Heart left ventricle (tissue), 16 donors: ENCODE measurements around the gene S100A9. TPM values are rescaled to one million over a fixed set of nuclear protein-coding genes. Genes with fewer than 3 reads are reported as not detected.

Experiments used
- ATAC-seq, 4 donors: fragments of 200-7000 bp; cut with Tn5 transposase; one replicate each; pipeline ENCODE4 v1.9.1; 2020 to 2022; ENCODE audit warnings: moderate library complexity in 4 of 4, mild to moderate bottlenecking in 3 of 4, moderate number of reproducible peaks in 1 of 4
- DNase-seq, 5 donors: peaks; one replicate each; pipeline ENCODE4 v3.0.0-alpha.2; 2020
- H3K27ac ChIP-seq, 12 donors: fragments of 200-600 bp; sonication (generic) in 4 of 12; one replicate each; pipeline versions ENCODE4 v1.5.0 to v1.8.0; 2016 to 2022; ENCODE audit warnings: mild to moderate bottlenecking in 2 of 12
- H3K27me3 ChIP-seq, 9 donors: fragments of 200-600 bp; sonication (generic) in 2 of 9; one replicate each; pipeline versions ENCODE4 v1.5.1 to v1.8.0; 2016 to 2022; ENCODE audit warnings: mild to moderate bottlenecking in 3 of 9
- H3K36me3 ChIP-seq, 9 donors: fragments of 200-600 bp; sonication (generic) in 2 of 9; one replicate each; pipeline versions ENCODE4 v1.5.0 to v1.8.0; 2018 to 2022; ENCODE audit warnings: mild to moderate bottlenecking in 2 of 9
- H3K4me1 ChIP-seq, 12 donors: fragments of 200-600 bp; sonication (generic) in 4 of 12; one replicate each; pipeline versions ENCODE4 v1.5.0 to v1.8.0; 2016 to 2022; ENCODE audit warnings: mild to moderate bottlenecking in 3 of 12
- H3K4me3 ChIP-seq, 12 donors: fragments of 200-600 bp; sonication (generic) in 4 of 12; one replicate each; pipeline versions ENCODE4 v1.5.0 to v1.8.0; 2017 to 2022; ENCODE audit warnings: mild to moderate bottlenecking in 9 of 12, moderate library complexity in 4 of 12
- H3K9me3 ChIP-seq, 12 donors: fragments of 200-600 bp; sonication (generic) in 4 of 12; one replicate each; pipeline versions ENCODE4 v1.5.0 to v1.8.0; 2016 to 2022; ENCODE audit warnings: mild to moderate bottlenecking in 1 of 12
- CTCF ChIP-seq, 12 donors: fragments of 200-600 bp; sonication (generic) in 4 of 12; IDR thresholded peaks; one replicate each; pipeline versions ENCODE4 v1.5.0 to v1.8.0; 2018 to 2022; ENCODE audit warnings: antibody characterized with exemption in 12 of 12, mild to moderate bottlenecking in 5 of 12
- POLR2A ChIP-seq, 2 donors: fragments of 450-650 bp; IDR thresholded peaks; one replicate each; pipeline ENCODE4 v1.6.1; 2017; ENCODE audit warnings: antibody characterized with exemption in 2 of 2, mild to moderate bottlenecking in 2 of 2, moderate library complexity in 2 of 2
- WGBS, 4 donors: extraction: QIAGEN DNeasy Blood & Tissue Kit in 2 of 4; methylation state at CpG; one replicate each; pipeline versions ENCODE4 v1.1.5 to v1.1.7; 2013 to 2018; 5-methylcytosine and 5-hydroxymethylcytosine counted together
- intact Hi-C, 10 donors: fragments of 100-400 bp; cut with DNase I; formaldehyde crosslinking; loops; one replicate each; pipeline versions ENCODE4 v1.11.1 to v1.14.2; 2022
- polyA plus RNA-seq, 2 donors: library from polyadenylated mRNA; stranded (reverse); fragments of 200-250 nt; gene quantifications; one replicate each; pipeline ENCODE4 v1.2.3, GENCODE V29; 2013
- total RNA-seq, 9 donors: library from RNA; depleted of rRNA in 2 of 9; stranded (reverse); fragments of >200 nt in 2 of 9; fragmentation: NEBNext Ultra II Directional in 3 of 9; extraction: Animal tissue kit (Norgen Biotek cat#: 25700) in 3 of 9; gene quantifications; one replicate each; pipeline versions ENCODE4 v1.1.0 to v1.2.4, GENCODE V29; 2016 to 2023
- donor health status: ischemic (EF 13 %, LVEDD 7.1; RV severe dilation, severe dysfunction).
- donor health status: healthy with polysubstance abuse.
- donor health status: DM: no; HTN: yes; CAD: no.
- donor health status: DM: no; HTN: no; CAD: no.
- donor health status: ischemic (EF 25% LVEDD 6.9; RV normal size, moderate dysfunction).
- donor health status: ischemic (EF 25% LVEDD 5.7; RV mildly dilated, moderate dysfunction).
- donor health status: healthy.
- donor health status: DM: yes; HTN: yes; CAD: no.
- donor health status: ischemic (EF 35%, LVEDD 5.7; RV mildly dilated, moderate dysfunction).
- donor health status: nonischemic (EF 11% LVEDD 7.7; RV severe dilation, severe dysfunction).
- donor health status: DM: yes; HTN: yes; CAD: no.
- donor health status: PGD.
- donor health status: ischemic (EF 29% LVEDD 5.4; RV normal size, mild dysfunction).
- donor health status: nonischemic (EF 23%, LVEDD 6.1; RV moderate dilation, normal function).

The S100A9 gene
- total and polyA plus RNA-seq, 11 donors: 5.7 to 350 (median 76.2) TPM

DNA sequence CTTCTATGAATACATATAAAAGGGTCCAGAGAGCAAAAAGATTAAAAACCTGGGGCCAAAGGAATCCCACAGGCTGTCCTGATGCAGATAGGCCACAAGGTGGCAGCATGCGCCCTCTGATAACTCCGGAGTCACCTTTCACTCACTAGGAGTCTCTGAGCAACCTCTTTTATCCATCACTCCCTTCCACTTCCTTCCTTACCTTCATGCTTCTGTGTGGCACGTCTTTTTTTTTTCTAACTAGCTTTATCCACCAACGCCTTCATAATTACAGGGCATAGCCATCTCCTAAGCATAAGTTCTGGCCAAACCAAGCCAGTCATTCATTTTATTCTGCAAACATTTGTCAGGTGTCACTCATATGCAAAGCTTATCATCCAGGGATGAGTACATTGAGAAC is 5.1 kb upstream of the S100A9 start:
- Histone ChIP-seq H3K27ac (no peak overlapping the region), H3K9me3 (no peaks in the 10 kb centered on the region), H3K36me3 (no peaks in the 10 kb centered on the region), H3K4me3 (no peak overlapping the region), H3K27me3 (peaks cover 0 to 38% (median 14%) of the 10 kb centered on the region in 9 donors), H3K4me1 (peaks cover 0 to 13% (median 0%) of the 10 kb centered on the region in 12 donors)
- DNase-seq (peak; percentile 52 to 73 (median 63)), ATAC-seq (peak; percentile 63 to 88 (median 78))
- TF ChIP-seq POLR2A (IDR thresholded peaks at IDR 0.05) (no peak), CTCF (IDR thresholded peaks at IDR 0.05) (peak; percentile 82 to 96 (median 92))
- 0 to 1% (median 0%) methylated on average over 4 of the region's 4 CpGs for WGBS, 4 donors
- intact Hi-C loops: loop anchor here (1.0 to 10.0 kb wide), 6 partner anchors 52 to 222 kb away; partner anchors contain the start of gene S100A2 (in 5 of the 10)

GRCh38 chr1:153353226-153353947 is 4.3 kb upstream of the S100A9 start:
- Histone ChIP-seq H3K36me3 (no peaks in the 10 kb centered on the region), H3K27ac (no peak overlapping the region), H3K27me3 (peaks cover 0 to 31% (median 14%) of the 10 kb centered on the region in 9 donors), H3K4me3 (no peak overlapping the region), H3K4me1 (peaks cover 0 to 17% (median 0%) of the 10 kb centered on the region in 12 donors), H3K9me3 (no peaks in the 10 kb centered on the region)
- no peak for DNase-seq
- ATAC-seq: no peak
- intact Hi-C loops: loop anchor here in 8 of 10 donors (1.0 to 10.0 kb wide), 5 partner anchors 51 to 221 kb away; partner anchors contain the start of gene S100A2 (in 5 of the 8)
- 71 to 90% (median 84%) methylated on average over 7 of the region's 7 CpGs for WGBS, 4 donors
- TF ChIP-seq CTCF (IDR thresholded peaks at IDR 0.05) (peak in 7 of 12 donors; percentile 15 to 41 (median 22)), POLR2A (IDR thresholded peaks at IDR 0.05) (no peak)

- Histone ChIP-seq H3K27me3 (peaks cover 0 to 18% (median 7%) of the 10 kb centered on the region in 9 donors), H3K36me3 (no peaks in the 10 kb centered on the region), H3K27ac (no peak overlapping the region), H3K9me3 (no peaks in the 10 kb centered on the region), H3K4me1 (peaks cover 0 to 18% (median 0%) of the 10 kb centered on the region in 12 donors), H3K4me3 (no peak overlapping the region)
- TF ChIP-seq POLR2A (IDR thresholded peaks at IDR 0.05) (no peak), CTCF (IDR thresholded peaks at IDR 0.05) (no peak)
- WGBS, 4 donors: 67 to 84% (median 74%) methylated on average over 8 of the region's 8 CpGs
- intact Hi-C loops: loop anchor here in 6 of 10 donors (1.0 to 10.0 kb wide), 4 partner anchors 50 to 220 kb away; partner anchors contain the start of gene S100A2 (in 5 of the 6)
- DNase-seq (no peak), ATAC-seq (no peak)
These were observed 3.0 kb upstream of the S100A9 start for GRCh38 chr1:153354515-153355193.
